Epithelial cell of umbilical artery (primary cell): ENCODE measurements around the gene ZNF507. TPM values are rescaled to one million over a fixed set of nuclear protein-coding genes. Genes with fewer than 3 reads are reported as not detected.

Experiments
- total RNA-seq: library from RNA; depleted of rRNA; stranded (reverse); fragments of >200 nt; gene quantifications from 2 replicates; pipeline ENCODE4 v1.2.3, GENCODE V29; 2014

ZNF507 gene
- 9.1 and 14.3 TPM in 2 replicates for total RNA-seq

DNA sequence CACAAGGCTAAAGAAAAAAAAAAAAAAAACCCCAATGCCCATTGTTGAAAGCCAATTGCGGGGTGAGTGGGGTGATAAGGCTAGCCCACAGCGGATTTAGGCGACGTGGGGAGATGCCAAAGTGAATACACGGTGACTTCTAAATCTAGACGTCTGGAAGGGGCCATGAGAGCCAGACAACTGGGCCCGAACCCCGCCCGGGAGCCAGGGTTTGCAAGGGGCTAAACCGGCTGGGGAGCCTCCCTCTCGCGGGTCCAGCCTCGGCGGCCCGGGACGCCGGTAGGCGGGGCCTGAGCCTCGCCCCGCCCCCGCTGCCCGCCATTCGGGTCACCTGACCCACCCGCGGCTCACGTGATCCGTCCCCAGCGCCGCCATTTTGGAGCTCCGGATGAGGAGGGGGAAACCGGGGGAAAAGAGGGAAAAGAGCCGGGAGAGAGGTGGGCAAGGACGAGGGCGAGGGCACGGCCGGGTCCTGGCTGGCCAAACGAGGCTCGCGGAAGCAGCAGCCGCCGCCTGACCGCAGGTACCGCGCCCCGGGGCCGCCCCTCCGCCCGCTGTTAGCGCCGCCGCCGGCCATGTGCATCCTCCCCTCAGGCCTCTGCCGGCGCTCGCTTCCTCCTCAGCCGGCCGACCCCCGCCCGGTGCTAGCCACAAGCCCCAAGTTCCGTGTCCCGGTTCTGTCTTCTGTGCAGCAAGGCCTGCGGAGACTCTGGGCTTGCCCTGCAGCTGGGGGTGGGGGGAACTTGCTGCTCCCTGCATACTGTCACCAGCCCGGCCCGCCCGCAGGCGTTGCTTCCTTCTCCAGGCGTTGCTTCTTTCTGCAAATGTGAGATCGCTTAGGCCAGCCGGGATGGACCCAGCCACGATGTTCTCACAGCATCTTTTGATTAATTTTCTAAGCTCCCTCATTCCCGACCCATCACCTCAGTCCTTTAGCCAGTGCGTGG is at the start of gene ZNF507:
Gene ZNF507, plus strand, starts transcription at position 350 of the 947 bp plus-strand sequence. CDS start 7,221 bp downstream, outside the sequence.

DNA sequence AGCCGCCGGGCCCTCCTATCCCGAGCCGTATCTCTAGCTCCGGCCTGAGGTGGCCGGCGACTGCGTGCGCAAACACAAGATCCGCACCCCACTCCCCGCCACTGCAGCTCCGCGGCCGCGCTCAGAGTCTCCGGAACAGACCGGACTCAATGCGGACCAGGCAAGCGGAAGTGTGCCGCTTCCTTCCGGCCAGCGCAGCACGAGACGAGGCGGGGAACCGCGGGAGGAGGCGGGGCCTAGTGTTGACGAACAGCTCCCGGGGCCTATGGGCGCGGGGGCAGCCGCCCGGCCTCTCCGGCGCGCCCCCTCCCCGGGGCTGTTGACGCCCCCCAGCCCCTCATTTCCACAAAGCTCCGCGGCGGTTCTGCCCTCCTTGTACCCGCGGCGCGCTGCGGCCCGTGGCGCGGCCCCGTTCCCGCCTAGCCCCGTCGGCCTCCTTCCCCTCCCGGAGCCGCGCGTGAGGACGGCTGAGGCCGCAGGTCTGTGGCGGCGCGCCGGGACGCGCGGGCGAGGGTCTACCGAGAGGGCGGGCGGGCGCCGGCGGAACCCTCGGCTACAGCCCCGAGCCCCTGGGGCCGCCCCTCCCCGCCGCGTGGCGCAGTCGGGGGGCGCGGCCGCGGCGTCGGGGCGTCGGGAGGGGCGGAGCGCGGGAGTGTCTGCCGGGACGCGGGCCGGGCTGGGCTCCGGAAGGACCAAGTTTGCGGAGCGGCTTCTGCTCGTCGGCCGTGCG is 60.2 kb downstream of the ZNF507 start, which contains the start of gene DPY19L3:
Gene DPY19L3, plus strand, starts transcription at position 340 of the 730 bp plus-strand sequence. CDS start 2,484 bp downstream, outside the sequence.

Other genes starting within 250 kb of the ZNF507 start
- gene DPY19L3, start 60.2 kb downstream of the ZNF507 start, total RNA-seq, result 9.4 and 25.0 TPM in 2 replicates
- gene PDCD5, start 235.6 kb downstream of the ZNF507 start, total RNA-seq, result 159 and 160 TPM in 2 replicates